GM19193 (cell line): ENCODE results near the gene PTPN21.

Experiments
- POLR2A ChIP-seq: IDR thresholded peaks from 4 replicates; pipeline ENCODE4 v1.6.1; 2011; ENCODE audit not compliant: insufficient read depth, insufficient read length; ENCODE audit errors: extremely low read depth

PTPN21 gene

GRCh38 chr14:88535813-88536212, 19.0 kb downstream of the PTPN21 start:
- TF ChIP-seq POLR2A = no peak

GRCh38 chr14:88535149-88535548, 19.7 kb downstream of the PTPN21 start:
- TF ChIP-seq POLR2A = no peak

GRCh38 chr14:88533064-88533602, 21.7 kb downstream of the PTPN21 start:
- no peak for TF ChIP-seq POLR2A

- no peak for TF ChIP-seq POLR2A
Observed at GRCh38 chr14:88522393-88522792, 32.4 kb downstream of the PTPN21 start.

GRCh38 chr14:88521818-88522217, 33.0 kb downstream of the PTPN21 start:
- no peak for TF ChIP-seq POLR2A

- TF ChIP-seq POLR2A = no peak
Observed at GRCh38 chr14:88519907-88520306, 34.9 kb downstream of the PTPN21 start.

GRCh38 chr14:88518592-88519512, 36.0 kb downstream of the PTPN21 start:
- TF ChIP-seq POLR2A = no peak

GRCh38 chr14:88516861-88517357, 37.9 kb downstream of the PTPN21 start:
- no peak for TF ChIP-seq POLR2A

- no peak for TF ChIP-seq POLR2A
Observed at GRCh38 chr14:88515499-88516221, 39.1 kb downstream of the PTPN21 start.

- no peak for TF ChIP-seq POLR2A
Observed at GRCh38 chr14:88507208-88507607, 47.6 kb downstream of the PTPN21 start.

GRCh38 chr14:88505621-88506020, 49.2 kb downstream of the PTPN21 start:
- no peak for TF ChIP-seq POLR2A

- no peak for TF ChIP-seq POLR2A
Observed at GRCh38 chr14:88504602-88505001, 50.2 kb downstream of the PTPN21 start.

GRCh38 chr14:88503754-88504406, 50.9 kb downstream of the PTPN21 start:
- no peak for TF ChIP-seq POLR2A

GRCh38 chr14:88502740-88503139, 52.1 kb downstream of the PTPN21 start:
- TF ChIP-seq POLR2A = no peak

GRCh38 chr14:88500611-88501010, 54.2 kb downstream of the PTPN21 start:
- no peak for TF ChIP-seq POLR2A
